Hematopoietic multipotent progenitor cell (in vitro differentiated cells): ENCODE results near the gene CHD9. TPM values are rescaled to one million over a fixed set of nuclear protein-coding genes. Genes with fewer than 3 reads are reported as not detected.

Experiments used
- DNase-seq, 3 donors: peaks; one replicate each; pipeline ENCODE4 v3.0.0-alpha.2; 2011 to 2015; ENCODE audit warnings: low read depth in 2 of 3, low spot score in 2 of 3
- small RNA-seq: library from RNA; depleted of rRNA; stranded (forward); fragments of <200 nt; gene quantifications from one replicate; pipeline ENCODE3, GENCODE V24; 2012
- total RNA-seq: library from RNA; depleted of rRNA; stranded (reverse); fragments of >200 nt; gene quantifications from one replicate; pipeline ENCODE4 v1.2.3, GENCODE V29; 2012

The CHD9 gene
- total RNA-seq, 1 donor: 44.7 TPM

GRCh38 chr16:53334581-53334980, 279.8 kb downstream of the CHD9 start:
- DNase-seq: no peak

- no peak for DNase-seq
These were observed 282.5 kb downstream of the CHD9 start for GRCh38 chr16:53337294-53337693.

- DNase-seq: no peak
These were observed 287.0 kb downstream of the CHD9 start for GRCh38 chr16:53341792-53342191.

DNA sequence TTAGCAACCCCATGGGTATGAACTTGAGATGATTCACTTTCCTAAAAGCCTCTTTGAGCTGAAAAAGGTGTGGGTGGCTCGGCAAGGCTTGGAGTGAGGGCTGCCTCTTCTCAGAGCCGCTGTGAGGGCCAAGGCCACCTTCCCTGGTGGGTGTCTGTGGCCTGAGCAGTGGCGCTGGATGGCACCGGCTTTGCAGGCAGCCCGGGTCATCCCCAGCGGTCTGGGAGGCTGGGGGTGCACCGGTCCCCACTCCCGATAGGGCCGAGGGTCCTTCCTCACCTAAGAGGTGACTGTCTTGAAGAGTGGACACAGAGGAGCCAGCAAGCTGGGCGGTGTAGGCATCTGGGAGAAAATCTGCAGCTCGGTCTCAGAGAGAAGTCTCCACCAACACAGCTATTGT, 300.3 kb downstream of the CHD9 start:
- DNase-seq: no peak

DNA sequence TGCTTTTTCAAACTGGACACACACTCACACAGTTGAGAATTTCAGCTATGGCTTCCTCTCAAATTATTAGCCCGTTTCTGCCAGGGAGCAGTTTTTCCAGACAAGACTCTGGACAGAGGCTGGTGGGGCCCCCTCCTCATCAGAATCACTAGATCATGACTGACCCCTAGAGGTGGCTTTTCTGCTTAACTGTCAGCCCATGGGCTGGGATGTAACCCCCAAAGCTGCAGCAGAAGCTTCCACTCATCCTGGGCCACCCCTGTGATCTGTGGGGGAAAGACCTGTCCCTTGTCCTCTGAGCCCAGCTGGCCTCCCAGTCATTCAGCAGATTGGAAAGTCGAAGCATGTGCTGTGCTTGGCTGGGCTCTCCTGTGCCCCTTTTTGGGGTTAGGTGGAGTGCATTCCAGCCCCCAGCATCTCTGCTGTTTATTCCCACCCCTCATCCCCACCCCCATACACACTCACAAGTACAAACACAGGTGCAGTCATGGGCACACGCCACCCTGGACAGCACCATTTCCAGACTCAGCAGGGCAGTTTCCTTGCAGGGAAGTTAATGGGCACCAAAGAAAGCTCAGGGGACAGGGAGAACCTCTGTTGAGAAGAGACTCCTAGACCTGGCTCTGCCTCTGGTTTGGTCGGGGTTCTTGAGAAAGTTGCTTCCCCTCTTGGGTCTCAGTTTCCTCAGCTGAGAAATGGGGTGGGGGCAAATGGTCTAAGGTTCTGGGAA, 301.9 kb downstream of the CHD9 start:
- DNase-seq: no peak

- no peak for DNase-seq
These were observed 302.4 kb downstream of the CHD9 start for GRCh38 chr16:53357208-53357586.

- DNase-seq: no peak
These were observed 303.2 kb downstream of the CHD9 start for GRCh38 chr16:53357955-53358354.

DNA sequence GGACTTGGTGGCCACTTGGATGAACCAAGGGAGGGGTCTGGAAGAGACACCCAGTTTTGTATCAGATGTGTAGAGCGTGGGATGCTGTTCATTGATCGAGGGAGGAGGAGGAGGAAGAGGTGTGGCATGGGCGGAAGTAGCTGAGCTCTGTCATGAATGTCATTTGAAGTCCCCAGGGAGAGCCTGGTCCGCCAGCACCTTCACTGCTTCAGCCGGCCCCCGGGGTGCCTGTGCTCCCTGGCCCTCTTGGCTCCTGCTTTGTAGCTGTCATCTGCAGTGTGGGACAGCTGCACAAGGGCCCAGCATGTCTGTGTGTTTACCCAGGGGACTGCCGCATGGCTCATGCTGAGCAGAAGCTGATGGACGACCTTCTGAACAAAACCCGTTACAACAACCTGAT, 304.1 kb downstream of the CHD9 start:
- no peak for DNase-seq

GRCh38 chr16:53369921-53370320, 315.1 kb downstream of the CHD9 start:
- DNase-seq: peak in 1 of 3 donors; percentile 9

DNA sequence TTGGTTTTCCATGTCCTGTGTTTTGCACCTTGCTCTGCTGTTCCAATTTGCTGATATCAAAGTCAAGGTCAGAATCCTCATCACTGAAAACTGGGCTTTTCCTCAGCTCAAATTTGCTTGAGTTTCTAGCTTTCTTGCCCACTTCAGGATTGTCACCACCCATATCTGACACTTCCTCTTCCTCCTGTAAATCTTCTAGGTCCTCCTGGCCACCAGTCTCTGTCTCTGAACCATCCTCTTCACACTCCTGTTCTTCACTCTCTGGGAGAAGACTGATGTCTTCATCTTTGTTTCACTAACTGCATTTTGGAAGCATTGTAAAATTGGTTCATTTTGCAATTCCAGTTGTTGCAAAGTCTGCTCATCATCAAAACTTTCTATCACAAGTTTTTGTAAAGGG, 316.0 kb downstream of the CHD9 start:
- no peak for DNase-seq

GRCh38 chr16:53372992-53373871, 318.4 kb downstream of the CHD9 start:
- DNase-seq: peak in 2 of 3 donors; percentile 3 to 52

GRCh38 chr16:53374800-53375199, 320.0 kb downstream of the CHD9 start:
- no peak for DNase-seq

DNA sequence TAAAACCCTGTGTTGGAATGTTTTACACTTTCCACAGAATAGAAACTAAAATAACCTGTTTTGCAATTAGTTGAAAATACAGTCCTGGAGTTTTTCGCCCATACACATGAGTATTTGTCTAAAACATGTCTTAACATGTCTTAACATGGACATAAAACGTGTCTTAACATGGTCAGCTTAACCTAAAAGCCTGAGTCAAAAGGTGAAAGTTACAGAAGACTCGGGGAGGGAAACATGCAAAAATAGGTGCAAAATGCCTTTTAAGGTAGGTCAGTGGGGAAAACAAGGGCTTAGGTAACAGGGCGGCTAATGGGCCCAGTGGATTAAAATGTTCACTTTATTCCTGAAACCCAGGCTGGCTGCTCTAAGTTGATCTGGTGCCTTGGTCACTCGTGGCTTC, 323.3 kb downstream of the CHD9 start:
- no peak for DNase-seq

Small RNAs within 50 kb of the gene (small RNA-seq; reads per million reads assigned to genes)
- not detected for gene RF01210
- gene RNA5SP427: not detected

Other genes starting within 250 kb of the CHD9 start
- gene CHD9NB, start 2.1 kb upstream of the CHD9 start, total RNA-seq: not detected